Myocyte (in vitro differentiated cells): Measurements from ENCODE around the gene CRYBA4. TPM values are rescaled to one million over a fixed set of nuclear protein-coding genes. Genes with fewer than 3 reads are reported as not detected.

Experiments
- DNase-seq: peaks from one replicate; pipeline ENCODE4 v3.0.0-alpha.2; 2012; ENCODE audit warnings: low read depth
- total RNA-seq: library from RNA; depleted of rRNA; stranded (reverse); fragments of >200 nt; gene quantifications from 2 replicates; pipeline ENCODE4 v1.2.3, GENCODE V29; 2014

The CRYBA4 gene
- total RNA-seq, 1 donor from 2014 or later, result not detected

- peak; percentile 94 for DNase-seq
Measured at GRCh38 chr22:26658671-26659478, 37.1 kb downstream of the CRYBA4 start.

- DNase-seq, result no peak
Measured at GRCh38 chr22:26660356-26660755, 38.6 kb downstream of the CRYBA4 start.

- no peak for DNase-seq
Measured at GRCh38 chr22:26660961-26661578, 39.3 kb downstream of the CRYBA4 start.

- no peak for DNase-seq
Measured at GRCh38 chr22:26662160-26662559, 40.4 kb downstream of the CRYBA4 start.

- DNase-seq, result no peak
Measured at GRCh38 chr22:26663374-26663923, 41.7 kb downstream of the CRYBA4 start.

GRCh38 chr22:26665813-26666231, 44.1 kb downstream of the CRYBA4 start:
- no peak for DNase-seq

- no peak for DNase-seq
Measured at GRCh38 chr22:26667140-26667539, 45.4 kb downstream of the CRYBA4 start.

GRCh38 chr22:26669060-26669481, 47.3 kb downstream of the CRYBA4 start:
- peak; percentile 63 for DNase-seq

- DNase-seq, result no peak
Measured at GRCh38 chr22:26670459-26670858, 48.7 kb downstream of the CRYBA4 start.

GRCh38 chr22:26671317-26672059, 49.7 kb downstream of the CRYBA4 start:
- DNase-seq, result no peak

GRCh38 chr22:26672060-26672471, 50.3 kb downstream of the CRYBA4 start:
- no peak for DNase-seq

GRCh38 chr22:26672590-26673468, 51.1 kb downstream of the CRYBA4 start:
- peak; percentile 95 for DNase-seq

- DNase-seq, result no peak
Measured at GRCh38 chr22:26673486-26673885, 51.7 kb downstream of the CRYBA4 start.

- DNase-seq, result no peak
Measured at GRCh38 chr22:26674211-26675190, 52.7 kb downstream of the CRYBA4 start.

- no peak for DNase-seq
Measured at GRCh38 chr22:26675687-26676268, 54.0 kb downstream of the CRYBA4 start.

GRCh38 chr22:26677217-26677616, 55.5 kb downstream of the CRYBA4 start:
- no peak for DNase-seq

- DNase-seq, result peak; percentile 79
Measured at GRCh38 chr22:26679003-26679629, 57.4 kb downstream of the CRYBA4 start.
